ENCODE measurements around the gene SAMD10.
"Not testable (repeated sequence)": the region's sequence is repeated elsewhere in the genome, so short reads cannot be mapped to it uniquely, and the experiment has no call there.

The SAMD10 gene

GRCh38 chr20:63968928-63969760, 10.3 kb downstream of the SAMD10 start:
- peaks cover 8% of the 10 kb centered on the region for H3K9me3 Mint-ChIP-seq
- peak overlapping the region; percentile 79 for H3K4me3 Mint-ChIP-seq
- intact Hi-C loops (cut with micrococcal nuclease): no loop called here
- H3K27me3 Mint-ChIP-seq: peaks cover 33% of the 10 kb centered on the region
- peaks cover 22% of the 10 kb centered on the region for H3K4me1 Mint-ChIP-seq (ENCODE audit: low read depth)
- H3K36me3 Mint-ChIP-seq (ENCODE audit: low read depth): peaks cover 27% of the 10 kb centered on the region
- H3K27ac Mint-ChIP-seq: peak overlapping the region; percentile 71

GRCh38 chr20:63968136-63968927, 11.1 kb downstream of the SAMD10 start:
- intact Hi-C loops (cut with micrococcal nuclease): no loop called here
- peaks cover 31% of the 10 kb centered on the region for H3K27me3 Mint-ChIP-seq
- H3K4me3 Mint-ChIP-seq: peak overlapping the region; percentile 79
- H3K4me1 Mint-ChIP-seq (ENCODE audit: low read depth): peaks cover 14% of the 10 kb centered on the region
- H3K27ac Mint-ChIP-seq: peak overlapping the region; percentile 71
- H3K36me3 Mint-ChIP-seq (ENCODE audit: low read depth): peaks cover 35% of the 10 kb centered on the region
- H3K9me3 Mint-ChIP-seq: peaks cover 8% of the 10 kb centered on the region

- Mint-ChIP-seq H3K36me3 (ENCODE audit: low read depth) (peaks cover 43% of the 10 kb centered on the region), H3K9me3 (peaks cover 8% of the 10 kb centered on the region), H3K27me3 (peaks cover 24% of the 10 kb centered on the region), H3K27ac (no peak overlapping the region), H3K4me3 (no peak overlapping the region), H3K4me1 (ENCODE audit: low read depth) (peaks cover 11% of the 10 kb centered on the region)
- intact Hi-C loops (cut with micrococcal nuclease): no loop called here
Observed at GRCh38 chr20:63967330-63968135, 11.9 kb downstream of the SAMD10 start.

DNA sequence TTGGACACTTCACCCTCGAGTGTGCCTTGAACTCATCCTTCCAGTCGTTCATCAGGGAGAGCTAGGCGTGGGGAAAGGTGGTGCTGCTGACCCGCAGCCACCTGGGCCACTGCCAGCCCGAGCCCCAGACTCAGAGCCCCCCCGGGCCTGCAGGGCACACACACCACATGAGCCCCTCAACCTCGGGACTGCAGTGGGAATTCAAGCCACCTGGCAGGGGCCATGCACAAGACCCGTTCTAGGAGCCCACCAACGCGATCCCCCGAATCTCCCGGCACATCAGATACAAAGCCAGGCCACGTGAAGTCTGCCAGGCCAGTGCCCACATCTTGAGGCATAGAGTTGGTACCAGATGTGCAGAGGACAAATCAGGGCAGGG, 12.5 kb downstream of the SAMD10 start:
- intact Hi-C loops (cut with micrococcal nuclease): no loop called here
- Mint-ChIP-seq H3K4me3 (no peak overlapping the region), H3K4me1 (ENCODE audit: low read depth) (peaks cover 11% of the 10 kb centered on the region), H3K9me3 (peaks cover 8% of the 10 kb centered on the region), H3K27ac (no peak overlapping the region), H3K36me3 (ENCODE audit: low read depth) (peaks cover 49% of the 10 kb centered on the region), H3K27me3 (peaks cover 22% of the 10 kb centered on the region)

DNA sequence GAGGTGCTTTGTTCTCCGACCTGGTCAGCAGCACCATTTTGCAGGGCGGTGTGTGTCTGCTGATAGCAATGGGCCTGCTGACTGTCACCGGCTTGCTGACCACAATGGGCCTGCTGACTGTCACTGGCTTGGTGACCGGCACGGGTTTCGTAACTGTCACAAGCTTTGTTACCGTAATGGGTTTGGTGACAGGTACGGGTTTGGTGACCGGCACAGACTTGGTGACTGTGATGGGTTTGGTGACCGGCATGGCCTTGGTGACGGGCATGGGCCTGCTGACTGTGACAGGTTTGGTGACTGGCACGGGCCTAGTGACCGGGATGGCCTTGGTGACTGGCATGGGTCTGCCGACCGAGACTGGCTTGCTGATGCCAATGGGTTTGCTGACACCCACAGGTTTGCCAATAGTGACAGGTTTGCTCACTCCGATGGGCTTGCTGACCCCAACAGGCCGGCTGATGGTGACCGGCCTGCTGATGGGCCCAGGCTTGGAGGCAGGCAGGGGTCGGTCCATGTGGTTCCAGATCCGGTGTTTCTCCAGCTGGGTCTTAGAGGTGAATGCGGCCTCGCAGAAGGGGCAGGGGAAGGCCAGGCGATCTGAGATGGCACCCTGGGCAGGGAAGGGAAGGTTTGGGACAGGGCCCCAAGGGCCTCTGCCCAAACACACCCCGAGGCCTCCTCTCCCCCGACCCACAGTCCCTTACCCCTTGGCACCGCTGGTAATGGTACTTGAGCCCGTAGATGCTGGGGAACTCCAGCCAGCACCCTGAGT, 13.1 kb downstream of the SAMD10 start:
- H3K27me3 Mint-ChIP-seq: peaks cover 22% of the 10 kb centered on the region
- no peak overlapping the region for H3K4me3 Mint-ChIP-seq
- peaks cover 11% of the 10 kb centered on the region for H3K4me1 Mint-ChIP-seq (ENCODE audit: low read depth)
- intact Hi-C loops (cut with micrococcal nuclease): no loop called here
- no peak overlapping the region for H3K27ac Mint-ChIP-seq
- peaks cover 55% of the 10 kb centered on the region for H3K36me3 Mint-ChIP-seq (ENCODE audit: low read depth)
- peaks cover 8% of the 10 kb centered on the region for H3K9me3 Mint-ChIP-seq

DNA sequence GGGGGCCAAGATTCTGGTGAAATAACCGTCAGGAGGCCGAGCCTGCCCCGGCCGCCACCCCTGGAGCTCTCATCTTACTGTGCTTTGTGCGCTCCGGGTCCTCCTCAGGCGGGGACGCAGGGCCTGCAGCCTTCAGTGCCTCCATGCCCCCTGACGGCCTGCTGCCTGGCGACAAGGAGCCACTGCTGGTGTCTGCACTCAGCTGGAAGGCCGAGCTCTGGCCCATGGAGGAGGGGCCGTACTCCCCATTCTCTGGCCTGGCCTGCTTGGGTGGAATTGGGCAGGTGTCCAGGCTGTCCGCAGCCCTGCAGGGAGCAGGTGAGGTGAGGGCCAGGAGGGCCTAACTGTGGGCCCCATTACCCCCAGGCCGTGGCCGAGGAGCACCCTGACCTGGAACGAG, 15.0 kb downstream of the SAMD10 start:
- H3K4me3 Mint-ChIP-seq: no peak overlapping the region
- intact Hi-C loops (cut with micrococcal nuclease): no loop called here

GRCh38 chr20:63963784-63964301, 15.6 kb downstream of the SAMD10 start:
- Mint-ChIP-seq H3K4me1 (ENCODE audit: low read depth) (peaks cover 9% of the 10 kb centered on the region), H3K4me3 (no peak overlapping the region), H3K27me3 (peaks cover 8% of the 10 kb centered on the region), H3K27ac (no peak overlapping the region), H3K9me3 (peaks cover 8% of the 10 kb centered on the region), H3K36me3 (ENCODE audit: low read depth) (peaks cover 74% of the 10 kb centered on the region)
- intact Hi-C loops (cut with micrococcal nuclease): no loop called here

More for the DNA sequence above, 15.0 kb downstream of the SAMD10 start:
- Mint-ChIP-seq H3K4me1 (ENCODE audit: low read depth) (peaks cover 11% of the 10 kb centered on the region), H3K27me3 (peaks cover 10% of the 10 kb centered on the region), H3K36me3 (ENCODE audit: low read depth) (peaks cover 69% of the 10 kb centered on the region), H3K9me3 (peaks cover 8% of the 10 kb centered on the region), H3K27ac (no peak overlapping the region)

GRCh38 chr20:63963348-63963741, 16.1 kb downstream of the SAMD10 start:
- Mint-ChIP-seq H3K27me3 (peaks cover 3% of the 10 kb centered on the region), H3K9me3 (peaks cover 8% of the 10 kb centered on the region)

GRCh38 chr20:63962426-63963347, 16.8 kb downstream of the SAMD10 start:
- no peak overlapping the region for H3K4me3 Mint-ChIP-seq
- H3K4me1 Mint-ChIP-seq (ENCODE audit: low read depth): peaks cover 6% of the 10 kb centered on the region
- peaks cover 8% of the 10 kb centered on the region for H3K9me3 Mint-ChIP-seq
- intact Hi-C loops (cut with micrococcal nuclease): no loop called here
- peaks cover 75% of the 10 kb centered on the region for H3K36me3 Mint-ChIP-seq (ENCODE audit: low read depth)
- no peak overlapping the region for H3K27ac Mint-ChIP-seq
- H3K27me3 Mint-ChIP-seq: peaks cover 2% of the 10 kb centered on the region

More at GRCh38 chr20:63963348-63963741, 16.1 kb downstream of the SAMD10 start:
- no peak overlapping the region for H3K4me3 Mint-ChIP-seq
- H3K36me3 Mint-ChIP-seq (ENCODE audit: low read depth): peaks cover 76% of the 10 kb centered on the region
- intact Hi-C loops (cut with micrococcal nuclease): no loop called here
- H3K4me1 Mint-ChIP-seq (ENCODE audit: low read depth): peaks cover 4% of the 10 kb centered on the region
- no peak overlapping the region for H3K27ac Mint-ChIP-seq

- Mint-ChIP-seq H3K27me3 (peaks cover 2% of the 10 kb centered on the region), H3K27ac (no peak overlapping the region), H3K9me3 (peaks cover 8% of the 10 kb centered on the region), H3K36me3 (ENCODE audit: low read depth) (peaks cover 66% of the 10 kb centered on the region), H3K4me1 (ENCODE audit: low read depth) (peaks cover 14% of the 10 kb centered on the region), H3K4me3 (no peak overlapping the region)
- intact Hi-C loops (cut with micrococcal nuclease): no loop called here
Observed at GRCh38 chr20:63961664-63962425, 17.6 kb downstream of the SAMD10 start.

DNA sequence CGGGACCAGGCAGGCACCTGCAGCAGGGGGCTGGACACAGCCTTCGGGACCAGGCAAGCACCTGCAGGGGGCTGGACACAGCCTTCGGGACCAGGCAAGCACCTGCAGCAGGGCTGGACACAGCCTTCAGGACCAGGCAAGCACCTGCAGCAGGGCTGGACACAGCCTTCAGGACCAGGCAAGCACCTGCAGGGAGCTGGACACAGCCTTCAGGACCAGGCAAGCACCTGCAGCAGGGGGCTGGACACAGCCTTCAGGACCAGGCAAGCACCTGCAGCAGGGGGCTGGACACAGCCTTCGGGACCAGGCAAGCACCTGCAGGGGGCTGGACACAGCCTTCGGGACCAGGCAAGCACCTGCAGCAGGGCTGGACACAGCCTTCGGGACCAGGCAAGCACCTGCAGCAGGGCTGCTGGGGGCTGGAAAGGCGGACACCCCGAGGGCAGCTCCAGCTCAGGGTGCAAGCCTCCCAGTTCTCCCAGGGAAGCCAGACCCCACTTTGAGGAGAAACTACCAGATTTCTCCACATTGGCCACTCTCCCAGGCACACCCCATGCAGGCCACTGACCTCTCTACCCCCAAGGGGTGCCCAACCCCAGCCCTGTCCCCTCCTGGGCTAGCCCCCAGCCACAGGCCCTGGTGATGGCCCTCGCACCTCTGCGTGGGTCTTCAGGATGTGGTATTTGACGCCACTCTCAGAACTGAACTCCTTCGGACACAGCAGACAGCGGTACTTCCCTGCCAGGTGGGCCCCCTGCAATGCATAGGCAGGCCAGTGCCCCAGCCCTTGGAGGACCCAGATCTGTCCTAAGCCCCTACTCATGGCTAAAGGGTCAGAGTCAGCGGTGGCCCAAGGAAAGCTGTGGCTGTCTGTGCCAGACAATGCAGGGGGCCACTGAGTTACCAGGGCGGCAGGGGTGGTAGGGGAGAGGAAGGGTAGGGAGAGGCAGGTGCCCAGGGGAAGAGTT, 18.5 kb downstream of the SAMD10 start:
- Mint-ChIP-seq H3K4me1 (ENCODE audit: low read depth) (peaks cover 14% of the 10 kb centered on the region), H3K36me3 (ENCODE audit: low read depth) (peaks cover 60% of the 10 kb centered on the region)
- H3K27me3 Mint-ChIP-seq; intact Hi-C loops (cut with micrococcal nuclease); H3K9me3 Mint-ChIP-seq; H3K27ac Mint-ChIP-seq; H3K4me3 Mint-ChIP-seq: not testable (repeated sequence)

Measured in dendritic cell treated with granulocyte-macrophage colony-stimulating factor and Interleukin-4, amounts not matched to agents 40 ng/mL and 50 ng/mL, for 4 days (primary cell).